ENCODE results near the gene NSUN4. TPM values are rescaled to one million over a fixed set of nuclear protein-coding genes. Genes with fewer than 3 reads are reported as not detected.

Gene NSUN4
- polyA plus RNA-seq, 3 donors = 8.5 to 12.8 (median 10.4) TPM

DNA sequence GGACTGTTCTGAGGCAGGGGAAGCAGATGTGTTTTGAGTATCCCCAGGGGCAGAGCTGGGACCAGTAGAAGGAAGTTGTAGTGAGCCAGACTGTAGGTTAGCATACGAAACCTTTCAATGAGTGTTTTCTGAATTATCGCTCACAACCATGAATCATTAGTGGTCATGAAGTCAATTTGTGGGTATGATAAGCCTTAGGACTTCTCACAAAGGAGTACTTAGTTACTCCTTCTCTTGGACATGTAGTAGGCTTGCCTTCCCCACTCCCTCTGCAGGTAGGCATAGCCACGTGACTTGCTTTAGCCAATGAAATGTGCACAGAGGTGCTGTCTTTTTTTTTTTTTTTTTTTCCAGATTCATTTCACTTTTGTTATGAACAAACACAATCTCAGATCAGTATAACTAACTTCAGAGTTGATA is 29.6 kb downstream of the NSUN4 start:
- Histone ChIP-seq H3K27ac (ENCODE audit: low read depth in 1 of 2, low read length in 2 of 2) (peak overlapping the region; percentile 32 to 67), H3K9ac (ENCODE audit: insufficient read depth, low read length, poor library complexity, severe bottlenecking) (no peak overlapping the region), H3K4me1 (ENCODE audit: control insufficient read depth in 1 of 2, insufficient read depth in 2 of 2, low read length in 2 of 2) (peaks cover 61% of the 10 kb centered on the region in 2 donors), H2AFZ (ENCODE audit: insufficient read depth, low read depth, low read length, poor library complexity, severe bottlenecking) (no peak overlapping the region), H3K27me3 (ENCODE audit: control insufficient read depth in 2 of 2, insufficient read depth in 2 of 2, low read length in 2 of 2) (no peaks in the 10 kb centered on the region), H4K20me1 (ENCODE audit: insufficient read depth, low read length) (no peaks in the 10 kb centered on the region), H3K9me3 (replicated peaks in 1 of 2; ENCODE audit: control insufficient read depth in 1 of 2, insufficient read depth in 1 of 2, low read length in 2 of 2) (no peaks in the 10 kb centered on the region), H3K36me3 (replicated peaks in 1 of 2; ENCODE audit: control insufficient read depth in 1 of 2, insufficient read depth in 2 of 2, low read length in 2 of 2) (peaks cover 20% of the 10 kb centered on the region in 2 donors), H3K79me2 (ENCODE audit: insufficient read depth, low read length) (no peaks in the 10 kb centered on the region), H3K4me3 (replicated peaks in 1 of 3; ENCODE audit: low read depth in 2 of 3, low read length in 3 of 3) (peak overlapping the region in 1 of 3 experiments; percentile 13), H3K4me2 (replicated peaks; ENCODE audit: extremely low read depth, low read length, poor library complexity, severe bottlenecking) (peak overlapping the region; percentile 31)
- DNase-seq = peak; percentile 50 to 74 (median 63)
- Mint-ChIP-seq H3K9me3 (peaks cover 0 to 2% (median 0%) of the 10 kb centered on the region in 7 donors), H3K4me1 (peaks cover 56% of the 10 kb centered on the region), H3K27ac (peak overlapping the region; percentile 79 to 95 (median 92)), H3K4me3 (peak overlapping the region; percentile 33 to 59), H3K36me3 (peaks cover 20 to 23% of the 10 kb centered on the region in 2 donors), H3K27me3 (ENCODE audit: low read depth in 3 of 3) (no peaks in the 10 kb centered on the region)
- TF ChIP-seq, protein P1, sequence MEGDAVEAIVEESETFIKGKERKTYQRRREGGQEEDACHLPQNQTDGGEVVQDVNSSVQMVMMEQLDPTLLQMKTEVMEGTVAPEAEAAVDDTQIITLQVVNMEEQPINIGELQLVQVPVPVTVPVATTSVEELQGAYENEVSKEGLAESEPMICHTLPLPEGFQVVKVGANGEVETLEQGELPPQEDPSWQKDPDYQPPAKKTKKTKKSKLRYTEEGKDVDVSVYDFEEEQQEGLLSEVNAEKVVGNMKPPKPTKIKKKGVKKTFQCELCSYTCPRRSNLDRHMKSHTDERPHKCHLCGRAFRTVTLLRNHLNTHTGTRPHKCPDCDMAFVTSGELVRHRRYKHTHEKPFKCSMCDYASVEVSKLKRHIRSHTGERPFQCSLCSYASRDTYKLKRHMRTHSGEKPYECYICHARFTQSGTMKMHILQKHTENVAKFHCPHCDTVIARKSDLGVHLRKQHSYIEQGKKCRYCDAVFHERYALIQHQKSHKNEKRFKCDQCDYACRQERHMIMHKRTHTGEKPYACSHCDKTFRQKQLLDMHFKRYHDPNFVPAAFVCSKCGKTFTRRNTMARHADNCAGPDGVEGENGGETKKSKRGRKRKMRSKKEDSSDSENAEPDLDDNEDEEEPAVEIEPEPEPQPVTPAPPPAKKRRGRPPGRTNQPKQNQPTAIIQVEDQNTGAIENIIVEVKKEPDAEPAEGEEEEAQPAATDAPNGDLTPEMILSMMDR (IDR thresholded peaks at IDR 0.05) = no peak
- intact Hi-C loops (cut with micrococcal nuclease) = loop anchor here in 1 of 2 donors (5.0 kb wide), 1 partner anchor 238 kb away; the partner anchor contains the start of gene PIK3R3
- no CpG with 5 or more reads among the region's 3 CpGs for WGBS (ENCODE audit: insufficient coverage)

DNA sequence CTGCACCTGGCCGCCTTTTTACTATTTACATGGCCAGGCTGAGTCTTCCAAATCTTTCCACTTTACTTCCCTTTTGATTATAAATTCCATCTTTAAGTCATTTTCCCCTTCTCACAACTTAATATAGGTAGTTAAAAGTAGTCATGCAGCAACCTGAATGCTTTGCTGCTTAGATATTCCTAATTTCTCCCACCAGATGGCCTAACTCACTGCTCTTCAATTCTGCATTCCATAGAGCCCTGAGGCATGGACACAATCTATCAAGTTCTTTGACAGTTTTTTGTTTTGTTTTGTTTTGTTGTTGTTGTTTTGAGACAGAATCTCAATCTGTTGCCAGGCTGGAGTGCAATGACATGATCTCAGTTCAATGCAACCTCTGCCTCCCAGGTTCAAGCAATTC is 31.8 kb downstream of the NSUN4 start:
- H3K9ac ChIP-seq (ENCODE audit: insufficient read depth, low read length, poor library complexity, severe bottlenecking) = no peak overlapping the region
- no peak overlapping the region for H3K4me2 ChIP-seq (replicated peaks; ENCODE audit: extremely low read depth, low read length, poor library complexity, severe bottlenecking)
- peaks cover 63 to 64% of the 10 kb centered on the region in 2 donors for H3K4me1 ChIP-seq (ENCODE audit: control insufficient read depth in 1 of 2, insufficient read depth in 2 of 2, low read length in 2 of 2)
- H4K20me1 ChIP-seq (ENCODE audit: insufficient read depth, low read length) = no peaks in the 10 kb centered on the region
- H3K36me3 ChIP-seq (replicated peaks in 1 of 2; ENCODE audit: control insufficient read depth in 1 of 2, insufficient read depth in 2 of 2, low read length in 2 of 2) = peaks cover 6 to 8% of the 10 kb centered on the region in 2 donors
- intact Hi-C loops (cut with micrococcal nuclease) = loop anchor here in 1 of 2 donors (5.0 kb wide), 1 partner anchor 240 kb away; the partner anchor contains the start of gene PIK3R3
- H3K4me1 Mint-ChIP-seq = peaks cover 57% of the 10 kb centered on the region
- peaks cover 9 to 15% of the 10 kb centered on the region in 2 donors for H3K36me3 Mint-ChIP-seq
- peak overlapping the region in 1 of 2 donors; percentile 79 for H3K27ac ChIP-seq (ENCODE audit: low read depth in 1 of 2, low read length in 2 of 2)
- H3K27me3 ChIP-seq (ENCODE audit: control insufficient read depth in 2 of 2, insufficient read depth in 2 of 2, low read length in 2 of 2) = no peaks in the 10 kb centered on the region
- H3K9me3 Mint-ChIP-seq = peaks cover 0 to 2% (median 0%) of the 10 kb centered on the region in 7 donors
- H2AFZ ChIP-seq (ENCODE audit: insufficient read depth, low read depth, low read length, poor library complexity, severe bottlenecking) = no peak overlapping the region
- TF ChIP-seq, protein P1 (IDR thresholded peaks at IDR 0.05) = no peak
- H3K27ac Mint-ChIP-seq = peak overlapping the region in 6 of 7 donors; percentile 50 to 98 (median 96)
- H3K27me3 Mint-ChIP-seq (ENCODE audit: low read depth in 3 of 3) = peaks cover 0 to 2% (median 0%) of the 10 kb centered on the region in 3 donors
- no CpG with 5 or more reads among the region's 1 CpG for WGBS (ENCODE audit: insufficient coverage)
- no peak for DNase-seq
- no peaks in the 10 kb centered on the region for H3K79me2 ChIP-seq (ENCODE audit: insufficient read depth, low read length)
- H3K4me3 ChIP-seq (replicated peaks in 1 of 3; ENCODE audit: low read depth in 2 of 3, low read length in 3 of 3) = no peak overlapping the region
- no peaks in the 10 kb centered on the region for H3K9me3 ChIP-seq (replicated peaks in 1 of 2; ENCODE audit: control insufficient read depth in 1 of 2, insufficient read depth in 1 of 2, low read length in 2 of 2)
- H3K4me3 Mint-ChIP-seq = no peak overlapping the region
